CD4-positive, alpha-beta memory T cell (primary cell): ENCODE measurements around the gene ENO1. TPM values are rescaled to one million over a fixed set of nuclear protein-coding genes. Genes with fewer than 3 reads are reported as not detected.
A peak's percentile ranks its signal among the peaks of the same experiment; 100 is the strongest.
"Not testable (repeated sequence)": the region's sequence is repeated elsewhere in the genome, so short reads cannot be mapped to it uniquely, and the experiment has no call there.

Experiments
- CTCF ChIA-PET: fragments of 350-600 bp; sonication (Branson Sonifier 250); formaldehyde crosslinking; loops from one replicate; lab custom pipeline; 2021; ENCODE audit warnings: inconsistent platforms; ENCODE audit not compliant: partially characterized antibody; lab: Charles Lee
- POLR2A ChIA-PET: fragments of 350-600 bp; sonication (Branson Sonifier 250); formaldehyde crosslinking; loops from one replicate; lab custom pipeline; 2021; ENCODE audit not compliant: partially characterized antibody; lab: Charles Lee
- DNase-seq, 5 donors: peaks; one replicate each; pipeline versions ENCODE4 v3.0.0 to v3.0.0-alpha.2; 2020 to 2022; ENCODE audit warnings: mixed read lengths in 1 of 5
- H3K27ac ChIP-seq: one replicate; pipeline ENCODE4 v1.7.0; 2013; ENCODE audit warnings: low read depth, low read length
- H3K27me3 ChIP-seq: 2 replicates; pipeline ENCODE4 v1.7.0; 2013; ENCODE audit warnings: mild to moderate bottlenecking, low read length, moderate library complexity; ENCODE audit not compliant: insufficient read depth
- H3K36me3 ChIP-seq: 2 replicates; pipeline ENCODE4 v1.7.0; 2013; ENCODE audit warnings: mild to moderate bottlenecking, low read length, moderate library complexity; ENCODE audit not compliant: insufficient read depth
- H3K4me1 ChIP-seq: 2 replicates; pipeline ENCODE4 v1.7.0; 2013; ENCODE audit warnings: mild to moderate bottlenecking, low read length, moderate library complexity; ENCODE audit not compliant: insufficient read depth
- H3K4me3 ChIP-seq, 2 donors: one replicate each; pipeline ENCODE4 v1.7.0; 2013; ENCODE audit warnings: low read length in 2 of 2, mild to moderate bottlenecking in 1 of 2
- H3K9me3 ChIP-seq, 2 donors: one replicate each; pipeline ENCODE4 v1.7.0; 2013; ENCODE audit warnings: low read length in 2 of 2, control low read depth in 1 of 2; ENCODE audit not compliant: control insufficient read depth in 1 of 2
- H3K27ac Mint-ChIP-seq, 7 donors: one replicate each; pipeline ENCODE4 v1.8.0; 2020 to 2021; ENCODE audit warnings: mixed read lengths in 7 of 7, mild to moderate bottlenecking in 6 of 7, inconsistent platforms in 3 of 7, moderate library complexity in 3 of 7
- H3K27me3 Mint-ChIP-seq, 2 donors: one replicate each; pipeline ENCODE4 v1.8.0; 2020 to 2021; ENCODE audit warnings: mixed read lengths in 2 of 2
- H3K36me3 Mint-ChIP-seq, 2 donors: one replicate each; pipeline ENCODE4 v1.8.0; 2020 to 2021; ENCODE audit warnings: mixed read lengths in 2 of 2, inconsistent platforms in 1 of 2, mild to moderate bottlenecking in 1 of 2
- H3K4me1 Mint-ChIP-seq, 4 donors: one replicate each; pipeline ENCODE4 v1.8.0; 2020 to 2021; ENCODE audit warnings: mixed read lengths in 4 of 4, mild to moderate bottlenecking in 1 of 4
- H3K4me3 Mint-ChIP-seq, 8 donors: one replicate each; pipeline ENCODE4 v1.8.0; 2020 to 2021; ENCODE audit warnings: mixed read lengths in 8 of 8, mild to moderate bottlenecking in 7 of 8, moderate library complexity in 6 of 8, inconsistent platforms in 3 of 8
- H3K9me3 Mint-ChIP-seq, 8 donors: one replicate each; pipeline ENCODE4 v1.8.0; 2020 to 2021; ENCODE audit warnings: mixed read lengths in 8 of 8, mild to moderate bottlenecking in 5 of 8, inconsistent platforms in 3 of 8, moderate library complexity in 1 of 8
- intact Hi-C: fragments of 100-400 bp; cut with micrococcal nuclease; formaldehyde crosslinking; loops from one replicate; pipeline ENCODE4 v1.15.1; 2023
- polyA plus RNA-seq, 2 donors: library from polyadenylated mRNA; unstranded; fragments of 300-500 nt; fragmentation: Illumina TruSeq; gene quantifications; one replicate each; pipeline ENCODE4 v1.2.3, GENCODE V29; 2021
- total RNA-seq, 2 experiments: library from RNA; stranded (reverse); gene quantifications; one replicate each; pipeline ENCODE4 v1.2.3, GENCODE V29; 2021

Gene ENO1
- total and polyA plus RNA-seq, 4 experiments from 2014 or later, result 291 to 1,157 (median 688) TPM

DNA sequence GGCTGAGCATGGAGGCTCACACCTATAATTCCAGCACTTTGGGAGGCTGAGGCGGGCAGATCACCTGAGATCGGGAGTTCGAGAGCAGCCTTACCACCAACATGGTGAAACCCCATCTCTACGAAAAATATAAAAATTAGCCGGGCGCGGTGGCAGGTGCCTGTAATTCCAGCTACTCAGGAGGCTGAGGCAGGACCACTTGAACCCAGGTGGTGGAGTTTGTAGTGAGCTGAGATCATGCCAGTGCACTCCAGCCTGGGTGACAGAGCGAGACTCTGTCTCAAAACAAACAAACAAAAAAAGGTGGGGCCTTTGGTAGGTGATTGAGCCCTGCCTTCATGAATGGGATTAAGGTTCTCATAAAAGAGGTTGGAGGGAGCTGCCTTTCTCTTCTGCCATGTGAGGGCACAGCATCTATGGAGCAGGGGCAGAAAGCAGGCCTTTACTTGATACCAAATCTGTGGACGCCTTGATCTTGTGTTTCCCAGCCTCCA, 7.6 kb upstream of the ENO1 start:
- H3K9me3 Mint-ChIP-seq, H3K4me3 Mint-ChIP-seq, H3K27ac ChIP-seq, H3K4me1 ChIP-seq, H3K4me3 ChIP-seq, H3K36me3 Mint-ChIP-seq, DNase-seq, POLR2A ChIA-PET, H3K27ac Mint-ChIP-seq, H3K9me3 ChIP-seq, H3K27me3 ChIP-seq, H3K4me1 Mint-ChIP-seq, intact Hi-C loops, H3K27me3 Mint-ChIP-seq, H3K36me3 ChIP-seq: not testable (repeated sequence)
- CTCF ChIA-PET, result interaction anchor here (1.6 to 2.2 kb wide), 2 partner anchors 21 to 27 kb away, joined by 7 to 8 read pairs; no protein-coding TSS in a partner anchor

DNA sequence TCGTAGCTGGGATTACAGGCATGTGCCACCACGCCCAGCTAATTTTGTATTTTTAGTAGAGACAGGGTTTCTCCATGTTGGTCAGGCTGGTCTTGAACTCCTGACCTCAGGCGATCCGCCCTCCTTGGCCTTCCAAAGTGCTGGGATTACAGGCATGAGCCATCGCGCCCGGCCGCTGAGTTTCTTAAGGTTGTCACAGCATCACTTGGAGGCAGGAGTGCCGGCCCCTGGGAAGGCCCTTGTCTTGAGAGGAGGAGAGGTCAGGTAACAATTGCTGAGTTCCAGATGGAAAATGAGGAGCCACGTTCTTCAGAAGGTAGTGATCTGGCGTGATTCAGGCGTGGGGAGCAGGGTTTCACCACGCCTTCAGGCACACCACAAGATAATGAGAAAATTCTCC, 5.6 kb upstream of the ENO1 start:
- DNase-seq, H3K9me3 Mint-ChIP-seq, H3K36me3 ChIP-seq, POLR2A ChIA-PET, H3K27ac Mint-ChIP-seq, H3K4me3 ChIP-seq, H3K36me3 Mint-ChIP-seq, intact Hi-C loops, H3K27me3 Mint-ChIP-seq, H3K9me3 ChIP-seq, H3K4me3 Mint-ChIP-seq, H3K27ac ChIP-seq, H3K27me3 ChIP-seq: not testable (repeated sequence)
- peaks cover 13% of the 10 kb centered on the region for H3K4me1 ChIP-seq
- CTCF ChIA-PET, result interaction anchor here (8.4 kb wide), 1 partner anchor 23 kb away, joined by 118 read pairs; no protein-coding TSS in a partner anchor
- H3K4me1 Mint-ChIP-seq, result peaks cover 8 to 18% (median 12%) of the 10 kb centered on the region in 4 donors

- Mint-ChIP-seq H3K4me1 (peaks cover 8 to 22% (median 12%) of the 10 kb centered on the region in 4 donors), H3K36me3 (peaks cover 0 to 4% of the 10 kb centered on the region in 2 donors), H3K27me3 (no peaks in the 10 kb centered on the region), H3K9me3 (no peaks in the 10 kb centered on the region), H3K27ac (no peak overlapping the region), H3K4me3 (no peak overlapping the region)
- Histone ChIP-seq H3K27me3 (no peaks in the 10 kb centered on the region), H3K4me3 (no peak overlapping the region), H3K36me3 (no peaks in the 10 kb centered on the region), H3K27ac (no peak overlapping the region), H3K9me3 (no peaks in the 10 kb centered on the region), H3K4me1 (peaks cover 13% of the 10 kb centered on the region)
- ChIA-PET CTCF (interaction anchor here (8.4 kb wide), 1 partner anchor 22 kb away, joined by 118 read pairs; no protein-coding TSS in a partner anchor), POLR2A (no interaction called here)
- DNase-seq, result no peak
- intact Hi-C loops, result no loop called here
These were observed 5.0 kb upstream of the ENO1 start for GRCh38 chr1:8883491-8883890.

- ChIA-PET CTCF (interaction anchor here (1.8 to 8.4 kb wide), 3 partner anchors 19 to 91 kb away, joined by 5 to 118 read pairs (median 11); no protein-coding TSS in a partner anchor), POLR2A (interaction anchor here (0.6 to 4.0 kb wide), 5 partner anchors 21 to 546 kb away, joined by 3 to 47 read pairs (median 4); no protein-coding TSS in a partner anchor)
- Histone ChIP-seq H3K27me3 (no peaks in the 10 kb centered on the region), H3K36me3 (no peaks in the 10 kb centered on the region), H3K4me3 (peak overlapping the region in 1 of 2 donors; percentile 94), H3K27ac (peak overlapping the region; percentile 89), H3K9me3 (no peaks in the 10 kb centered on the region), H3K4me1 (peaks cover 34% of the 10 kb centered on the region)
- H3K27me3 Mint-ChIP-seq, result no peaks in the 10 kb centered on the region
- peak in 1 of 5 donors; percentile 69 for DNase-seq
- H3K27ac Mint-ChIP-seq, result peak overlapping the region; percentile 94 to 99 (median 96)
- peaks cover 20 to 48% (median 26%) of the 10 kb centered on the region in 4 donors for H3K4me1 Mint-ChIP-seq
- no peaks in the 10 kb centered on the region for H3K9me3 Mint-ChIP-seq
- peak overlapping the region; percentile 79 to 93 (median 88) for H3K4me3 Mint-ChIP-seq
- intact Hi-C loops, result loop anchor here (2.0 to 5.0 kb wide), 2 partner anchors 63 to 547 kb away; partner anchors contain the start of gene RERE
- H3K36me3 Mint-ChIP-seq, result peaks cover 7 to 27% of the 10 kb centered on the region in 2 donors
These were observed 1.6 kb upstream of the ENO1 start for GRCh38 chr1:8879922-8880676.

DNA sequence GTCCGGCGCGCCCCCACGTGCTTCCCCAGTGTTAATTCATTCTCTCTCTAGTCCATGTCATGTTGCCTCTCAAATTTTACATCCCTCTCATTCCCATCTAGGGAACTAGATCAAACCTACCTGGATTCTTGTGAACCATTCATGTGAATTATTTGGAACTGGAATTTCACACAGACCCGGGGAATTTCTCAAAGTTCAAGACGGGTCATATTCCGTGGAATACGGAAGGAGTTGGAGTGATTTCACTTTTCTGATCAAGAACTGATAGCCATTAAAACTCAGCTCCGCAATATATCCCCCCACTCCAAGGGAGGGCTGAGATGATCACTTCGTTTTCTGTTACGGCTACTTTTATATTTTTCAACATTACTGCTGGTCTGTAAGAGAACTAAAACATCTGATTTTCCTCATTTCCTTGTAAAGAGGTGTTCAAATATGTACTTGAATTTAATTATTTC, 1.0 kb upstream of the ENO1 start:
- ChIA-PET CTCF (interaction anchor here (1.0 to 8.4 kb wide), 4 partner anchors 18 to 91 kb away, joined by 3 to 118 read pairs (median 8); no protein-coding TSS in a partner anchor), POLR2A (interaction anchor here (1.0 to 4.0 kb wide), 12 partner anchors 8 to 750 kb away, joined by 3 to 47 read pairs (median 5); no protein-coding TSS in a partner anchor)
- no peak for DNase-seq
- Histone ChIP-seq H3K4me3 (peak overlapping the region; percentile 13 to 94), H3K36me3 (no peaks in the 10 kb centered on the region), H3K27ac (peak overlapping the region; percentile 89), H3K27me3 (no peaks in the 10 kb centered on the region), H3K4me1 (peaks cover 40% of the 10 kb centered on the region), H3K9me3 (no peaks in the 10 kb centered on the region)
- intact Hi-C loops, result loop anchor here (2.0 to 5.0 kb wide), 2 partner anchors 63 to 548 kb away; partner anchors contain the start of gene RERE
- peak overlapping the region; percentile 79 to 93 (median 88) for H3K4me3 Mint-ChIP-seq
- H3K9me3 Mint-ChIP-seq, result no peaks in the 10 kb centered on the region
- H3K4me1 Mint-ChIP-seq, result peaks cover 23 to 54% (median 31%) of the 10 kb centered on the region in 4 donors
- H3K27ac Mint-ChIP-seq, result peak overlapping the region; percentile 94 to 99 (median 96)
- peaks cover 9 to 33% of the 10 kb centered on the region in 2 donors for H3K36me3 Mint-ChIP-seq
- H3K27me3 Mint-ChIP-seq, result no peaks in the 10 kb centered on the region

GRCh38 chr1:8878698-8879463, 395 bp upstream of the ENO1 start:
- DNase-seq, result peak; percentile 98 to 100 (median 99)
- H3K27ac ChIP-seq, result peak overlapping the region; percentile 89
- peaks cover 3% of the 10 kb centered on the region for H3K36me3 ChIP-seq
- peaks cover 25 to 59% (median 35%) of the 10 kb centered on the region in 4 donors for H3K4me1 Mint-ChIP-seq
- H3K27ac Mint-ChIP-seq, result peak overlapping the region; percentile 94 to 99 (median 97)
- POLR2A ChIA-PET, result interaction anchor here (0.7 to 4.0 kb wide), 21 partner anchors 9 to 750 kb away, joined by 3 to 47 read pairs (median 4); partner anchors contain the start of gene RERE
- H3K36me3 Mint-ChIP-seq, result peaks cover 12 to 38% of the 10 kb centered on the region in 2 donors
- peak overlapping the region; percentile 93 to 97 (median 95) for H3K4me3 Mint-ChIP-seq
- H3K27me3 Mint-ChIP-seq, result no peaks in the 10 kb centered on the region
- no peaks in the 10 kb centered on the region for H3K9me3 ChIP-seq
- peaks cover 46% of the 10 kb centered on the region for H3K4me1 ChIP-seq
- peak overlapping the region; percentile 13 to 94 for H3K4me3 ChIP-seq
- intact Hi-C loops, result loop anchor here (1.0 to 5.0 kb wide), 5 partner anchors 20 to 918 kb away; partner anchors contain the start of genes GPR157, PARK7 and RERE
- CTCF ChIA-PET, result interaction anchor here (1.0 to 8.4 kb wide), 3 partner anchors 17 to 41 kb away, joined by 3 to 118 read pairs (median 11); no protein-coding TSS in a partner anchor
- no peaks in the 10 kb centered on the region for H3K9me3 Mint-ChIP-seq
- H3K27me3 ChIP-seq, result no peaks in the 10 kb centered on the region
